Left hindlimb (tissue), 1 donor: ENCODE measurements around the gene RTN3.
"Not testable (repeated sequence)": the region's sequence is repeated elsewhere in the genome, so short reads cannot be mapped to it uniquely, and the experiment has no call there.

Experiments used
- DNase-seq: peaks from one replicate; pipeline ENCODE4 v3.0.0-alpha.2; 2018

RTN3 gene, protein sequence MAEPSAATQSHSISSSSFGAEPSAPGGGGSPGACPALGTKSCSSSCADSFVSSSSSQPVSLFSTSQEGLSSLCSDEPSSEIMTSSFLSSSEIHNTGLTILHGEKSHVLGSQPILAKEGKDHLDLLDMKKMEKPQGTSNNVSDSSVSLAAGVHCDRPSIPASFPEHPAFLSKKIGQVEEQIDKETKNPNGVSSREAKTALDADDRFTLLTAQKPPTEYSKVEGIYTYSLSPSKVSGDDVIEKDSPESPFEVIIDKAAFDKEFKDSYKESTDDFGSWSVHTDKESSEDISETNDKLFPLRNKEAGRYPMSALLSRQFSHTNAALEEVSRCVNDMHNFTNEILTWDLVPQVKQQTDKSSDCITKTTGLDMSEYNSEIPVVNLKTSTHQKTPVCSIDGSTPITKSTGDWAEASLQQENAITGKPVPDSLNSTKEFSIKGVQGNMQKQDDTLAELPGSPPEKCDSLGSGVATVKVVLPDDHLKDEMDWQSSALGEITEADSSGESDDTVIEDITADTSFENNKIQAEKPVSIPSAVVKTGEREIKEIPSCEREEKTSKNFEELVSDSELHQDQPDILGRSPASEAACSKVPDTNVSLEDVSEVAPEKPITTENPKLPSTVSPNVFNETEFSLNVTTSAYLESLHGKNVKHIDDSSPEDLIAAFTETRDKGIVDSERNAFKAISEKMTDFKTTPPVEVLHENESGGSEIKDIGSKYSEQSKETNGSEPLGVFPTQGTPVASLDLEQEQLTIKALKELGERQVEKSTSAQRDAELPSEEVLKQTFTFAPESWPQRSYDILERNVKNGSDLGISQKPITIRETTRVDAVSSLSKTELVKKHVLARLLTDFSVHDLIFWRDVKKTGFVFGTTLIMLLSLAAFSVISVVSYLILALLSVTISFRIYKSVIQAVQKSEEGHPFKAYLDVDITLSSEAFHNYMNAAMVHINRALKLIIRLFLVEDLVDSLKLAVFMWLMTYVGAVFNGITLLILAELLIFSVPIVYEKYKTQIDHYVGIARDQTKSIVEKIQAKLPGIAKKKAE

DNA sequence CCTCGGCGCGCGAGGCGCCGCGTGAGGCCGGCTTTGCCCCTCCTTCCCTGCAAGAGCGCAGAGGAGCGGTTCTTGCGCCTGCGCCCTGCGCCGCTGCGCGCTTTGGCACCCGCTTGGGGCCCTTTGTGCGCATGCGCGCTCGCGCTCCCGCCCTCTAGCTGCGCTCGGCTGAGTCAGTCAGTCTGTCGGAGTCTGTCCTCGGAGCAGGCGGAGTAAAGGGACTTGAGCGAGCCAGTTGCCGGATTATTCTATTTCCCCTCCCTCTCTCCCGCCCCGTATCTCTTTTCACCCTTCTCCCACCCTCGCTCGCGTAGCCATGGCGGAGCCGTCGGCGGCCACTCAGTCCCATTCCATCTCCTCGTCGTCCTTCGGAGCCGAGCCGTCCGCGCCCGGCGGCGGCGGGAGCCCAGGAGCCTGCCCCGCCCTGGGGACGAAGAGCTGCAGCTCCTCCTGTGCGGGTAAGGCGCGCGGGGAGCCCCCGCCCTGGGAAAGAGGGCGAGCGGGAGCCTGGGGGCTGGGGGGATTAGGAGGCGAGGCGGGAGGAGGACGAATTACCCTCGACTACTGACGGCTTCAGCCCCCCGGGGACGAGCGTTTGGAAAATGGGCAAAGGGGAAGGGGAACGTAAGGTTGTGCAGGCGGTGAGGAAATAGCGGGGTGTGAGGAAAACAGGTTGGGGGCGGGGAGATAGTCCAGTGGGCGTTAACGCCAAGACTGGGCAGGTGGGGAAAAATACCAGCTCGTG, at the start of gene RTN3:
RTN3 (plus strand) TSS at position 180 of the 745 bp plus-strand sequence; CDS start at position 317, 137 bp downstream.
- peak; percentile 98 for DNase-seq

DNA sequence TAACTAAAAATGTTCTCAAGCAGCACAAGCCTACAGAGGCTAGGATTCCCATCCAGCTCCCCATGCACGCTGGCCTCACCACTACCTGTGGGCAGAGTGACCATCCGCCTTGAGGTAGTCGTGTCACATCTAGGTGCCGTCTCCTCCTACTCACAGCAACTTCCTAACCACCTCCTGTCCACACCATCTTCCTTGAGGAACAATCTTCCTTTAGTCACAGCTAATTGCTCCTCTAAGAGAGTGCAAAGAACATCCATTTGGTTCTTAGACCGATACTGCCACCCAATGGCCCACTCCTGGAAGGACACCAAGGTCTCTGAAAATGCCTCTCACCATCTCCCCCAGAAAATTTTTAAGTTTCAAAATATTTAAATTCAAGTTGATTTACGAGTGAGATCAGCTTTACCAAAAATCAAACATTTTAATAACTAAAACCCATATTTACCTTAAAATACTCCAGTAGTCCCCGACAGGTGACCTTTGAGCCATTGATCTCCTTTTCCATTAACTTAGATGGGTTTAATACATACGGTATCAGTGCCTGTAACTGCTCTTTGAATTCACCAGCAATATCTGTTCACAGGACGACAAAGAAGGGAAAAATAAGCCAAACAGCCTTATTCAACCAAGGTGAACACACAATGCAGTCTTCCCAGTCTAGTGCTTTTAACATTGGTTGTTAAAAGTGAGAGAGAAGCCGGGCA, 45.4 kb upstream of the RTN3 start:
- peak; percentile 62 for DNase-seq

DNA sequence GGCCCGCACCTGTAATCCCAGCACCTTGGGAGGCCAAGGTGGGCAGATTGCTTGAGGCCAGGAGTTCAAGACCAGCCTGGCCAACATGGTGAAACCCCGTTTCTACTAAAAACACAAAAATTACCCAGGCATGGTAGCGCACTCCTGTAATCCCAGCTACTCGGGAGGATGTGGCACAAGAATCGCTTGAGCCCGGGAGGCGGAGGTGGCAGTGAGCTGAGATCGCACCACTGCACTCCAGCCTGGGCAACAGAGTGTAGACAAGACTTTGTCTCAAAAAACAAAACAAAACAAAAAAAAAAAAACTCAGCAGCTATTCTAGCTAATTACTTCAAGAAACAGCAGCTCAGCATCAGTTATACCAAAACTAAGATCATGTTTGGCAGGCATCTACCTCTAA, 42.9 kb upstream of the RTN3 start:
- not testable (repeated sequence) for DNase-seq

DNA sequence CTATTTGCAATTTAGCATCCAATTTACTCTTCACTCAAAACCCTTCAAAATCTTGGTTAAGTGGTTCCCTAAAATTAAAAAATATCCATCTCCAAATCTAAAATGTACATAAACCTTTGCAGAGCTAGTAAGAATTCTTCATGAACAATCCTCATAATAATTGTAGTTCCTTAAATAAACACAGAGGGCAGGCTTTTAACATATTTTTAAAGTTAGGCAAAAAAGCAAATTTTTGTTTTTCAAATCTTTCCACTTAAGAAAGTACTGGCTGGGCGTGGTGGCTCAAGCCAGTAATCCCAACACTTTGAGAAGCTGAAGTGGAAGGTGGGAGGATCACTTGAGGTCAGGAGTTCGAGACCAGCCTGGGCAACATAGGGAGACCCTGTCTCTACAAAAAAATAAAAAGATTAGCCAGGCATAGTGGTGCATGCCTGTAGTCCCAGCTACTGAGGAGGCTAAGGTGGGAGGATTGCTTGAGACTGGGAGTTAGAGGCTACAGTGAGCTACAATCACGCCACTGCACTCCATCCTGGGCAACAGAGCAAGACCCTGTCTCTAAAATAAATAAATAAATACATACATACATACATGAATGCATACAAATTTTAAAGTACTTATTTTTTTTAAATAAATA, 42.0 kb upstream of the RTN3 start:
- no peak for DNase-seq

DNA sequence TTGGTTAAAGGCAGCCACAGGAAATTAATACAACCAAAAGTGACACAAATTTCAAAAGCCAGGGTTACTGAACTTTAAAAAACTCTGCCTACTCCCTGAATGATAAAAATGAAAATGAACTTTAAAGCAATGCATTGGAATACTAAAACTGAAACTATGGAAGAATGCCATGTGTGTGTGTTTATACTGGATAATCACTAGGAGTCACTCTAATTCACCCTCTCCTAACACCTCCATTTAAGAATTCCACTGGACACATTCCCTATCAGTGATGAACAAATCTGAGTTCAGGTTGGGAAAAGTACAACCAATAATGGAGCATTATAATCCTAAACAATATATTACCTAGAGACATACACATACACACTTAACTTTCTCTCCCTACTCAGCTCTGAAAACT, 39.6 kb upstream of the RTN3 start:
- DNase-seq: no peak

DNA sequence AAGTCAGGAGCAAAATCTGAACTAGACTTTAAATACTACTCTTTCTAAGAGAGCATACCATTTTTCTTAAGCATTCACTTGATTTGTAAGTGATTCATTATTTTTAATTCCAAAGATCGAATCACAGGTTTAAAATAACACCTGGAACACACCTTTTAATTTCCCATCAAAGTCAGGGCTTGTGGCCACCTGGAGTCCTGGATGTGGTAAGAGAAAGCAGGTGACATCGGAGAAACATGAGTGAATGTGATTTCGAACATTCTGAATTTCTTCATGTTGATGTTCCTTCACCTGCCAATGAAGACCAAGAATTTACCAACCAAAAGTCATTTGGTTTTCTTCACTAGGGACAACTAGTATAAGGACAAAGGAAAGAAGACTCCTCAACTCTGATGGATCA, 38.1 kb upstream of the RTN3 start:
- DNase-seq: no peak

DNA sequence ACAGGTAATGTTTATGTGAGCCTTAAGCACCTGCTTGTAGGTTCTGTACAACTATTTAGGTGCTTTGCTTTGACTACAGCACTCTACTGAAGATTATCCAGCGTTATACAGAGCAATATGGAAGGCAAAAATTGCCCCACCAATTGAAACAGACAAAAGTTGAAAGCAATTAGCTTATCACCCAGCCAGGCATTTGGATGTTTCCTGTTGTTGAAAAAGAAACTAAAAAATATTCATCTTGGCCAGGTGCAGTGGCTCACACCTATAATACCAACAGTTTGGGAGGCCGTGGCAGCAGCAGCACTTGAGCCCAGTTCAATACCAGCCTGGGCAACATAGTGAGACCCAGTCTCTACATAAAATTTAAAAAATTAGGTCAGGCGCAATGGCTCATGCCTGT, 28.6 kb upstream of the RTN3 start:
- no peak for DNase-seq

DNA sequence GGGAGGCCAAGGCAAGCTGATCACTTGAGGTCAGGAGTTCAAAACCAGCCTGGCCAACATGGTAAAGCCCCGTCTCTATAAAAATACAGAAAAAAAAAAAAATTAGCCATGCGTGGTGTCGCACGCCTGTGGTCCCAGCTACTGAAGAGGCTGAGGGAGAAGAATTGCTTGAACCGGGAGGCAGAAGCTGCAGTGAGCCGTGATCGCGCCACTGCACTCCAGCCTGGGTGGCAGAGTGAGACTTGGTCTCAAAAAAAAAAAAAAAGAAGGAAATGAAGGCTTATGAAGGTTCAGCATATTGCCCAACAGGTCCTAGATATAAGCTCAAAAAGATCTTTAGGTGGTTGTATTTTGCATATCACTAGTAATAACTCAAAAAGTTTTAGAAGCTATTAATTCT, 20.3 kb upstream of the RTN3 start:
- no peak for DNase-seq

DNA sequence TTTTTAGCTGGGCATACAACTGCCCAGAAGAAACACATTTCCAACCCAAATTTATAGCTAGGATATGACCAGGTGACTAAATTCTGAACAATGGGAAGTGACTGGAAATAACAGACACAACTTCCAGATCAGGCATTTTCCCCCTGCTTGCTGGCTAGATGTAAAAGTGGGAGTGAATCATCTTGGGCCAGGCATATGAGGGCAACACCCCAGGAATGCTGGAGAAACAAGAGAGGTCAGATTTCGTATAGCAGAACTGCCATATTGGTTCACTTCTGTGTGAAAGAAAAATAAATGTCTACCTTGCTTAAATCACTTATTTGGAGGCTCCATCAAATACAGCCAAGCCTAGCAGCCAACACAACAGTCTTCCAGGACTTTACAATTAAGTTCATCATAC, 17.5 kb upstream of the RTN3 start:
- no peak for DNase-seq

DNA sequence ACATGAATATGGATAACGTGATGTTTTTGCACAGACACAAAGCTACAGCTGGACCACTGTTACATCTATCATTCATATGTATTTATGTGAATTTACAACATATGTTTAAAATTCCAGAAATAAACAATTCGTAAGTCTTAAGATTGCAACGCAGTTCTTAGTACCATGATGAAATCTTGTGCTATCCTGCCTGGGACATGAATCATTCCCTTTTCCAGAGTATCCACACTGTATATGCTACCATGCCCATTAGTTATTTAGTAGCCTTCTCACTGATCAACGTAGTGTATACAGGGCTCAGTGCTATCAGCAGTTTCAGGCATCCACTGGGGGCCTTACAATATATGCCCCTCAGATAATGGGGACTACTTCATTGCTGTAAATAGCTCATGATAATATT, 14.4 kb upstream of the RTN3 start:
- DNase-seq: no peak

DNA sequence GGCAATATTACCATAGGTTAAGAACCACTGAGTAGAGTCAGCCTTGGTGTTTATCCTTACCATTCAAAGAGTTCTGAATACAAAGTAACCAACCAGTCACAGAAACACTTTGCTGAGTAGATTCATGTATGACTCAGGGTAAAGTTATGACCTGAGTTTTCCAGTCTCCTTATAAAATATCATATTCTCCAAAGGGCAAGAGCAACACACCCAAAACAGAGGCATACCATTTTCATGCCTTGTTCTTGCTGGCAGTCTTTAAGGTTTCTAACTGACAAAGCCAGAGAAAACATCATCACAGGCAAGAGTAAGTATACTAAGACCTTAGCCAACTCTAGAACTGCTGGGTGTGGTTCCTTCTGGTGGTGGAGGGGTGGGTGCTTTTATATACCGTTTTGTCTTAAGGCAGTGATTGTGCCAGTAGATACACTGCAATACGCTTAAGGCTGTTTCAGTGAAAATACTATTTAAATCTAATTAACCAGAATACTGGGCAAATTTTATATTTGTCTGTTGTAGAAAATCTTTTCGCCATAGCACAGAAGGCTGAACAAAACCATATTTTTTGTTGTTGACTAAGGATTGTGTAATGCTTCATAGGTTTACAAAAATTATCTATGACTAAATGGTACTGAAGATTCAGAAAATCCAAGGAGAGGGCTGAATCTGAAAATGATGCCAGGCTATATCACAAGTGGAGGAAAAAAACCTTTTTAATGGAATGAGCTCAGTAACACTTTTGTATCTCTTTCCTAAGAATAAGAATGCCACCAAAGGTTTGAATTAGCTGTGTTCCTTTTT, 13.1 kb upstream of the RTN3 start:
- DNase-seq: no peak

DNA sequence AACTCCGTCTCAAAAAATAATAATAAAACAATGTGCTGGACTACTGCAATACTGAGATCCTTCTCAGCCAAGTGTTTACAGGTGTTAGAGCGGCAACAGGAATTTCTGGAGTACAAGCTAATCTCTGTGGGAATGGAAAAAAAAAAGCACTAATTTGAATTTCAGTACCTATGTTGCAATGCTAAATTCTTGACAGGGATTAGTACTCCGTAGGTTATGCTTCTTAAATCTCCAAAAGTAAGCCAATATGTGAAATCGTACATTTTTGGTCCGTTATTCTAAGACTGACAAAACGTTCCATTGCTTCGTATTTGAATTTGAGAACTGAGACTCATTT, 11.2 kb upstream of the RTN3 start:
- no peak for DNase-seq

DNA sequence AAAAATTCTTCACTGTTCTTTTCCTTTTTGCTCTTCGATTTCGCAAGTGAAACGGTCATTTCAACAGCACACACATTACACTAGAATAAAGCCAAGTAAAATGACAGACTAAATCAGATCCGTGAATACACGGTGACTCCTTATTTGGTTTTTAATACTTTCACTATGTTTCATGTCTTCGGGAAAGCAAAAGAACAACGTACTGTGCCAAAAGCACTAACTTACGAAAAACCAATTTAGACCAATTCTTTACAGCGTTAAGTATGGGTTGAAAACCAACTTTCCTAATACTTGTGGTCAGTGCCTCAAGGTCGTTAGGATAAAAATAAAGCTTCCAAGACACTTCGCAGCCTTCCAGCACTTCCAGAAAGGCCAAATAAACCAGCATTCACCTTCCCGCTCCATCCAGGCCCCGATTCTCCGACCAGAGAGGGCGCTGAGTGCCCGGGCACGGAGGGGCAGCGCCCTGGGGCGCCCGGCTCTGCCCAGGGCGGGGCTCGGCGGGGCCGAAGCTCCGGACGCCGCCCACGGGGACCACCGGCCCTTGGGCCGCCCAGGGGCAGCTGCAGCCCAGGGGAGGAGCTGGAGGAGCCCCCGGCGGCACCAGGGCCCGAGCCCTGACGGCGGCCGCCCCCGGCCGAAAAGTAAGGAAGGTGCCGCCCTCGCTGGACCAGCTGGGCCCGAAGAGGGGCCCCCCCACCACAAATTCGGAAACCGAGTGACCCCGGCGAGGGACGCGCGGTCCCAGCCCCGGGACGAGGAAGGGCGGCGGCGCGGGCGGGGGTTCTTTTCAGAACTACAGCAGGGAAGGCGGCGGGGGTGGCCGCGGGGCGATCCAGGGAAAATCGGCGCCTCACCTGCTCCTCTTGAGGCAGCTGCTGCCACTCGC, 10.6 kb upstream of the RTN3 start:
- DNase-seq: peak; percentile 69

DNA sequence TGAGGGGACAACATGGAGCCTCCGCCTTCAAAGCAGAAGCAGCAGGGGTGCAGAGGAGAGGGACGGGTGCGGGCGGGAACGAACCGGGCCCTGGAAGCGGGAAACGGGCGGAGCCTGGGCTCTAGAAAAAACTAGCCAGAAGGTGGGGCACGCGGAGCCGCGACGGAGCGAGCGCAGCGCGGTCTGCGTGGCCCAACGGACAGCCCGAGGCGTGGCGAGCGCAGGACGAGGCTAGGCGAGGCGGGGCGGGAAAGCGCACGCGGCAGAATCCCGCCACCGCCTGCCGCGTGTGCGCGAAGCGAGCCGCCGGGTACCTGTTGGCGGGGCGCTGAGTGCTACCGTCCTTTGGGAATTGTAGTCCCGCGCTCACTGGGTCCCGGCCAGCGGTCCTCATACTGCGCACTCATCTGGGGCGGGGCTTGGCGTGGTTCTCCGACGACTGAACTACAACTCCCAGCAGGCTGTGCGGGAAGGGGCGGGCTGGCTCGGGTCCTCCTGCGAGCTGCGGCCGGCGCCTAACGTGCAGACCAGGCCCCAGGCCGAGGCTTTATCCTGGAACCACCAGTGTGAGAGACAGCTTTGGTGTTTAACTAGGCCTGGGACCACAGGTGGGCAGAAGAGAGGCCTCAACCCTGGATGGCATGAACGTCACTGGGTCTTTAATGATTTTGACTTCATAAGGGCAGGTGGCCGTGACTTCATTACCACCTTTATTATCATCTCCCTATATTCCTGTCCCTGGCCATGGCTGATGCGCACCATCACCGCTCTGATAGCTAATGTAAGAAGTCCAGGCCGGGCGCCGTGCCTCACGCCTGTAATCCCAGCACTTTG, 9.8 kb upstream of the RTN3 start, which contains the start of gene ATL3:
ATL3 (minus strand) TSS at position 55 of the 834 bp plus-strand sequence; CDS start at position 14, 41 bp downstream.
- peak; percentile 97 for DNase-seq

DNA sequence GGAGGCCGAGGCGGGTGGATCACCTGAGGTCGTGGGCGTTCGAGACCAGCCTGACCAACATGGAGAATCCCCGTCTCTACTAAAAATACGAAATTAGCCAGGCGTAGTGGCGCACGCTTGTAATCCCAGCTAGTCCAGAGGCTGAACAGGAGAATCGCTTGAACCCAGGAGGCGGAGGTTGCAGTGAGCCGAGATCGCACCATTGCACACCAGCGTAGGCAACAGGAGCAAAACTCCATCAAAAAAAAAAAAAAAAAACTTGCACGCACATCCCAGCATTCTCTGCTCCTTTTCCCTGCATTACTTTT, 9.2 kb upstream of the RTN3 start:
- DNase-seq: no peak

DNA sequence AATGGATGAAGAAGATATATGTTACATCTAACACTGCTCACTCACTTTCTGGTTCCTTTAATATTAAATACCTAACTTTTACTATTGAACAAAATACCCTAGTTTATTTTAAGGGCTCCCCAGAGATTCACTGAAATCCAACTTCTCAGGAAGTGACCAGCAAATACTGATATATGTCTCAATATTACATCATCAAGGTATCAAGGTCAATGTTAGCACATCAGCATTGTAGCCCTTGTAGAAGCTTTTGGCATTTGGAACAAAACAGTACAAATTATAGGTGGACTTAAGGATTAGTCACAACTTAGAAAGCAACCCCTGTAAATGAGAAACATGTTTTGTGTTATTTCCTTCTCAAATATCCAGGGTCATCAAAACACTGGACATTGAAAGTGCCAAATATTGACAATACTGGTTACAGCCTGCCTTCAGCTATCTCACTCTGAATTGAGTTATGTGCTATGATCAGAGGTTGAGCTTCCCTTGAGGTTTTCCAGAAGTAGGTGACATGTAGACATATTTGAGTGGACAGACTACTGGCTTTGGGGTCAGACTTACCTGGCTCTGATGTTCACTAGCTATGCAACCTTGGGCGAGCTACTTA, 8.3 kb upstream of the RTN3 start:
- DNase-seq: no peak

DNA sequence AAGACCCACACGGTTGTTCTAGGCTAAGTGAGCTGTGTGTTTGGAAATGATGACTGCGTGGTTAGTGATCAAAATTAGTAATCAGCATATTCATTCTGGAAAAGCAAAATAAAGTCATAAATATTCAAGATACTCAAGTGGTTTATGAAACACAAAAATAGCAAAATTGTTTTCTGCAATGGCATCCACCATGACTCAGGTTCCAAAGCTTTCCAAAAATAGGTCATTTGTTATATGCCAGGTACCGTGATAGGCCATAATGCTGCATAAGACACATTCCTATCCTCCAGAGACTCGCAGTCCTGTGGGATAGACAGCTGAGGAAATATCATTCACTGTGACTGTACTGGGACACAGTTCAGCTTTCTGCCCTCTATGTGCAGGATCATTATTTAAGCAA, 7.7 kb upstream of the RTN3 start:
- no peak for DNase-seq

DNA sequence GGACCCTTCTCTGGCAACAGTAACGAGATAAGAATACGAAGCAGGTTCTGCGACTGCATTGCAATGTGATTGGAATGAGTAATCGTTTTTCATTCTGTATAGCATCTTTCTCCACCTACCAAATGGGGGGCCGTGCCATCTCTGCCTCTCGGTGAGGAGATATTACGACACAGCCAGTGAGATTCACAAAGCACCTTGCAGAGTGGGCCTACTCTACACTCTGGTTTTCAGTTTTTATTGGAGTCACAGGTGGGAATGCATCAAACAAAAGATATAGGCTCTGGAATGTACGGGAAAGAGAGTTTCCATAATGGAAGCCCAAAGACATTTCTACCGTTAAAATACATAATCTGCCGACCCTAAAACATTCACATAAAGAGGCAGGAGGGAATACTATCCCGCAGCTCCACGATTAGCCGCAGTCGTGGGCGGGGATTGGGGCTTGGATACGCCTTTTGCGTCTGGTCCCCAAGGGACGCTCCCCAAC, 423 bp upstream of the RTN3 start:
- no peak for DNase-seq
